HepG2 (cell line): Measurements from ENCODE around the gene CD93.

Source experiments
- ZNF530 ChIP-seq: sonication (generic); formaldehyde crosslinking; IDR thresholded peaks from 2 replicates; pipeline ENCODE4 v1.5.0; 2020; ENCODE audit warnings: low read depth, mild to moderate bottlenecking, missing genetic modification reagents
- TF ChIP-seq, protein P1 (sequence below): sonication (generic); formaldehyde crosslinking; IDR thresholded peaks from 2 replicates; pipeline ENCODE4 v1.4.0; 2020; ENCODE audit warnings: missing genetic modification reagents, borderline replicate concordance

GRCh38 chr20:23048283-23049200 is 37.6 kb downstream of the CD93 start:
- no peak for TF ChIP-seq ZNF530 (CRISPR knock-in tag)
- TF ChIP-seq, protein P1, sequence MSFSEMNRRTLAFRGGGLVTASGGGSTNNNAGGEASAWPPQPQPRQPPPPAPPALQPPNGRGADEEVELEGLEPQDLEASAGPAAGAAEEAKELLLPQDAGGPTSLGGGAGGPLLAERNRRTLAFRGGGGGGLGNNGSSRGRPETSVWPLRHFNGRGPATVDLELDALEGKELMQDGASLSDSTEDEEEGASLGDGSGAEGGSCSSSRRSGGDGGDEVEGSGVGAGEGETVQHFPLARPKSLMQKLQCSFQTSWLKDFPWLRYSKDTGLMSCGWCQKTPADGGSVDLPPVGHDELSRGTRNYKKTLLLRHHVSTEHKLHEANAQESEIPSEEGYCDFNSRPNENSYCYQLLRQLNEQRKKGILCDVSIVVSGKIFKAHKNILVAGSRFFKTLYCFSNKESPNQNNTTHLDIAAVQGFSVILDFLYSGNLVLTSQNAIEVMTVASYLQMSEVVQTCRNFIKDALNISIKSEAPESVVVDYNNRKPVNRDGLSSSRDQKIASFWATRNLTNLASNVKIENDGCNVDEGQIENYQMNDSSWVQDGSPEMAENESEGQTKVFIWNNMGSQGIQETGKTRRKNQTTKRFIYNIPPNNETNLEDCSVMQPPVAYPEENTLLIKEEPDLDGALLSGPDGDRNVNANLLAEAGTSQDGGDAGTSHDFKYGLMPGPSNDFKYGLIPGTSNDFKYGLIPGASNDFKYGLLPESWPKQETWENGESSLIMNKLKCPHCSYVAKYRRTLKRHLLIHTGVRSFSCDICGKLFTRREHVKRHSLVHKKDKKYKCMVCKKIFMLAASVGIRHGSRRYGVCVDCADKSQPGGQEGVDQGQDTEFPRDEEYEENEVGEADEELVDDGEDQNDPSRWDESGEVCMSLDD (CRISPR knock-in tag) = no peak
